Panc1 (cell line): ENCODE data around the gene RAMP1.

ENCODE experiments used
- POLR2AphosphoS5 ChIP-seq: IDR thresholded peaks from 2 replicates; pipeline ENCODE4 v1.6.1; 2012; ENCODE audit warnings: mild to moderate bottlenecking, low read depth, low read length, moderate library complexity
- TCF7L2 ChIP-seq: IDR thresholded peaks from 2 replicates; pipeline ENCODE4 v1.6.1; 2011; ENCODE audit warnings: mild to moderate bottlenecking, low read depth, low read length, inconsistent platforms
- TF ChIP-seq, protein P1 (sequence below): fragments of 450-650 bp; IDR thresholded peaks from 2 replicates; pipeline ENCODE4 v1.5.1; 2017; ENCODE audit warnings: mild to moderate bottlenecking
- TF ChIP-seq, protein P2 (sequence below), 2 experiments: IDR thresholded peaks; 2 replicates each; pipeline ENCODE4 v1.6.1; 2011 to 2012; ENCODE audit warnings: low read depth in 2 of 2, control low read depth in 1 of 2, low read length in 1 of 2, mild to moderate bottlenecking in 1 of 2, moderate library complexity in 1 of 2; ENCODE audit not compliant: insufficient read depth in 1 of 2

DNA sequence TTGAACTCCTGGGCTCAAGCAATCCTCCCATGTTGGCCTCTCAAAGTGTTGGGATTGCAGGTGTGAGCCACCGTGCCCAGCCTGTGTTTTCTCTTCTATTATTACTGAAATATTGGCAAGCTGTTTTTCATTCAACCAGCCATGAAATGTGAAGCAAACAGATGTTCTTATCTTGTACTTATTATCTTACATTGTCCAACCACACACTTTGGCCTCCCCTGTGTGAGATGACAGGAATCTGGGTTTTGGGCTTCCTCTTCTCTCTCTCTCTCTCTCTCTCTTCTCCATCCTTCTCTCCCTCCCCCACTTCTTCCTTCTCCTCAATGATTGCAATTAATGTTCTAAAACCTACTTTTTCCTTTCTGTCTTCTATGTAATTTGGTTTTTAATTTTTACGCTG, 33.1 kb downstream of the RAMP1 start:
- TF ChIP-seq, protein P1, sequence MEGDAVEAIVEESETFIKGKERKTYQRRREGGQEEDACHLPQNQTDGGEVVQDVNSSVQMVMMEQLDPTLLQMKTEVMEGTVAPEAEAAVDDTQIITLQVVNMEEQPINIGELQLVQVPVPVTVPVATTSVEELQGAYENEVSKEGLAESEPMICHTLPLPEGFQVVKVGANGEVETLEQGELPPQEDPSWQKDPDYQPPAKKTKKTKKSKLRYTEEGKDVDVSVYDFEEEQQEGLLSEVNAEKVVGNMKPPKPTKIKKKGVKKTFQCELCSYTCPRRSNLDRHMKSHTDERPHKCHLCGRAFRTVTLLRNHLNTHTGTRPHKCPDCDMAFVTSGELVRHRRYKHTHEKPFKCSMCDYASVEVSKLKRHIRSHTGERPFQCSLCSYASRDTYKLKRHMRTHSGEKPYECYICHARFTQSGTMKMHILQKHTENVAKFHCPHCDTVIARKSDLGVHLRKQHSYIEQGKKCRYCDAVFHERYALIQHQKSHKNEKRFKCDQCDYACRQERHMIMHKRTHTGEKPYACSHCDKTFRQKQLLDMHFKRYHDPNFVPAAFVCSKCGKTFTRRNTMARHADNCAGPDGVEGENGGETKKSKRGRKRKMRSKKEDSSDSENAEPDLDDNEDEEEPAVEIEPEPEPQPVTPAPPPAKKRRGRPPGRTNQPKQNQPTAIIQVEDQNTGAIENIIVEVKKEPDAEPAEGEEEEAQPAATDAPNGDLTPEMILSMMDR = no peak
- TF ChIP-seq, protein P2, sequence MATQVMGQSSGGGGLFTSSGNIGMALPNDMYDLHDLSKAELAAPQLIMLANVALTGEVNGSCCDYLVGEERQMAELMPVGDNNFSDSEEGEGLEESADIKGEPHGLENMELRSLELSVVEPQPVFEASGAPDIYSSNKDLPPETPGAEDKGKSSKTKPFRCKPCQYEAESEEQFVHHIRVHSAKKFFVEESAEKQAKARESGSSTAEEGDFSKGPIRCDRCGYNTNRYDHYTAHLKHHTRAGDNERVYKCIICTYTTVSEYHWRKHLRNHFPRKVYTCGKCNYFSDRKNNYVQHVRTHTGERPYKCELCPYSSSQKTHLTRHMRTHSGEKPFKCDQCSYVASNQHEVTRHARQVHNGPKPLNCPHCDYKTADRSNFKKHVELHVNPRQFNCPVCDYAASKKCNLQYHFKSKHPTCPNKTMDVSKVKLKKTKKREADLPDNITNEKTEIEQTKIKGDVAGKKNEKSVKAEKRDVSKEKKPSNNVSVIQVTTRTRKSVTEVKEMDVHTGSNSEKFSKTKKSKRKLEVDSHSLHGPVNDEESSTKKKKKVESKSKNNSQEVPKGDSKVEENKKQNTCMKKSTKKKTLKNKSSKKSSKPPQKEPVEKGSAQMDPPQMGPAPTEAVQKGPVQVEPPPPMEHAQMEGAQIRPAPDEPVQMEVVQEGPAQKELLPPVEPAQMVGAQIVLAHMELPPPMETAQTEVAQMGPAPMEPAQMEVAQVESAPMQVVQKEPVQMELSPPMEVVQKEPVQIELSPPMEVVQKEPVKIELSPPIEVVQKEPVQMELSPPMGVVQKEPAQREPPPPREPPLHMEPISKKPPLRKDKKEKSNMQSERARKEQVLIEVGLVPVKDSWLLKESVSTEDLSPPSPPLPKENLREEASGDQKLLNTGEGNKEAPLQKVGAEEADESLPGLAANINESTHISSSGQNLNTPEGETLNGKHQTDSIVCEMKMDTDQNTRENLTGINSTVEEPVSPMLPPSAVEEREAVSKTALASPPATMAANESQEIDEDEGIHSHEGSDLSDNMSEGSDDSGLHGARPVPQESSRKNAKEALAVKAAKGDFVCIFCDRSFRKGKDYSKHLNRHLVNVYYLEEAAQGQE (IDR thresholded peaks at IDR 0.05; ENCODE audit: insufficient read depth in 1 of 2, low read depth in 2 of 2, low read length in 1 of 2) = no peak
- TF ChIP-seq POLR2AphosphoS5 (no peak), TCF7L2 (no peak)
